Lower lobe of right lung (tissue), 2 donors: ENCODE measurements around the gene CLEC3A. TPM values are rescaled to one million over a fixed set of nuclear protein-coding genes. Genes with fewer than 3 reads are reported as not detected.
"Not testable (repeated sequence)": the region's sequence is repeated elsewhere in the genome, so short reads cannot be mapped to it uniquely, and the experiment has no call there.

Source experiments
- ATAC-seq, 2 donors: fragments of 200-7000 bp; cut with Tn5 transposase; one replicate each; pipeline ENCODE4 v1.9.1; 2020 to 2022; ENCODE audit warnings: mild to moderate bottlenecking in 2 of 2, moderate library complexity in 2 of 2
- DNase-seq: peaks from one replicate; pipeline ENCODE4 v3.0.0-alpha.2; 2020
- H3K27ac ChIP-seq: fragments of 200-600 bp; one replicate; pipeline ENCODE4 v1.8.0; 2022
- H3K27me3 ChIP-seq: fragments of 200-600 bp; one replicate; pipeline ENCODE4 v1.8.0; 2022; ENCODE audit warnings: low read depth
- H3K36me3 ChIP-seq: fragments of 200-600 bp; one replicate; pipeline ENCODE4 v1.8.0; 2022; ENCODE audit warnings: mild to moderate bottlenecking
- H3K4me1 ChIP-seq: fragments of 200-600 bp; one replicate; pipeline ENCODE4 v1.8.0; 2022
- H3K4me3 ChIP-seq: fragments of 200-600 bp; one replicate; pipeline ENCODE4 v1.8.0; 2022; ENCODE audit warnings: mild to moderate bottlenecking
- H3K9me3 ChIP-seq: fragments of 200-600 bp; one replicate; pipeline ENCODE4 v1.8.0; 2022
- intact Hi-C: fragments of 100-400 bp; cut with DNase I; formaldehyde crosslinking; loops from one replicate; pipeline ENCODE4 v1.11.0; 2022
- total RNA-seq: library from RNA; stranded (reverse); fragmentation: NEBNext Ultra II Directional; extraction: Animal tissue kit (Norgen Biotek cat#: 25700); gene quantifications from one replicate; pipeline ENCODE4 v1.2.1, GENCODE V29; 2021
- TF ChIP-seq, protein P1 (sequence below): fragments of 200-600 bp; IDR thresholded peaks from one replicate; pipeline ENCODE4 v1.8.0; 2022; ENCODE audit warnings: antibody characterized with exemption, mild to moderate bottlenecking
- donor health status: DM: no; HTN: yes; CAD: no; lungs with severe emphysema.

The CLEC3A gene
- total RNA-seq, 1 donor from 2014 or later = not detected

DNA sequence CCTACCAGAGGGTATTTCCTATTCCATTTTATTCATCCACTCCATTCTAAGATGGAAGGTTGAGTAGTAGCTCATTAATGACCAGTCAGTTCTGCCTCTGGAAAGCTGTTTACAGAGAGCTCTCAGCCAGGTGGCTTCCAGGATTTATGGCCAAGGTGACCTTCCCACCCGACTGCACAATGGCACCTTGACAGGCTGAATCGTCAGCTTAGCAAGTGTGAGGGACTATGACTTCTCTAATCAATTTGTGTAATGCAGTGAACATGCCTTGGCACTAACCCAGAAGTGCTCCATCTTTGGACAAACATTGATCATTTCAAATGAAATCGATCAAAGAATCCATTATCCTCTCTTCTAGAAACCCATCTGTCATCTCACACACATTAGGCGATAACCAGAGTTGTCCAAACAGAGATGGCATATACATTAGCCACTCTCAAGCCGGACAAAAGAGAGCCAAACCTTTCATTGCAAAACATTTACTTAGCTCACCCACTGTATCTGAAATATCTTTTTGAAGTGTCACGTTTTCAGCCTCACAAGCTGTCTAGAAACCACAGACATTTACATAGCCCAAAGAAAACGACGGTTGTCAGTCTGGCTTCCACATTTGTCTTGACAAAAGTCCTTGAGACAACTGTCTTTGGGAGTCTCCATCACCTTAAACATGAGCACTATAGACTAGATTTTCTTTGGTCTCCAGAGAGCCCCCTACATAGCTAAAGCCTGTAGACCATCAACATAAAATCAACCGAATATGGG is 35.6 kb downstream of the CLEC3A start:
- H3K9me3 ChIP-seq = no peaks in the 10 kb centered on the region
- no peak overlapping the region for H3K27ac ChIP-seq
- intact Hi-C loops = no loop called here
- no peak overlapping the region for H3K4me3 ChIP-seq
- DNase-seq (no peak), ATAC-seq (no peak)
- H3K4me1 ChIP-seq = no peaks in the 10 kb centered on the region
- H3K27me3 ChIP-seq = no peaks in the 10 kb centered on the region
- no peaks in the 10 kb centered on the region for H3K36me3 ChIP-seq
- TF ChIP-seq, protein P1, sequence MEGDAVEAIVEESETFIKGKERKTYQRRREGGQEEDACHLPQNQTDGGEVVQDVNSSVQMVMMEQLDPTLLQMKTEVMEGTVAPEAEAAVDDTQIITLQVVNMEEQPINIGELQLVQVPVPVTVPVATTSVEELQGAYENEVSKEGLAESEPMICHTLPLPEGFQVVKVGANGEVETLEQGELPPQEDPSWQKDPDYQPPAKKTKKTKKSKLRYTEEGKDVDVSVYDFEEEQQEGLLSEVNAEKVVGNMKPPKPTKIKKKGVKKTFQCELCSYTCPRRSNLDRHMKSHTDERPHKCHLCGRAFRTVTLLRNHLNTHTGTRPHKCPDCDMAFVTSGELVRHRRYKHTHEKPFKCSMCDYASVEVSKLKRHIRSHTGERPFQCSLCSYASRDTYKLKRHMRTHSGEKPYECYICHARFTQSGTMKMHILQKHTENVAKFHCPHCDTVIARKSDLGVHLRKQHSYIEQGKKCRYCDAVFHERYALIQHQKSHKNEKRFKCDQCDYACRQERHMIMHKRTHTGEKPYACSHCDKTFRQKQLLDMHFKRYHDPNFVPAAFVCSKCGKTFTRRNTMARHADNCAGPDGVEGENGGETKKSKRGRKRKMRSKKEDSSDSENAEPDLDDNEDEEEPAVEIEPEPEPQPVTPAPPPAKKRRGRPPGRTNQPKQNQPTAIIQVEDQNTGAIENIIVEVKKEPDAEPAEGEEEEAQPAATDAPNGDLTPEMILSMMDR = no peak

DNA sequence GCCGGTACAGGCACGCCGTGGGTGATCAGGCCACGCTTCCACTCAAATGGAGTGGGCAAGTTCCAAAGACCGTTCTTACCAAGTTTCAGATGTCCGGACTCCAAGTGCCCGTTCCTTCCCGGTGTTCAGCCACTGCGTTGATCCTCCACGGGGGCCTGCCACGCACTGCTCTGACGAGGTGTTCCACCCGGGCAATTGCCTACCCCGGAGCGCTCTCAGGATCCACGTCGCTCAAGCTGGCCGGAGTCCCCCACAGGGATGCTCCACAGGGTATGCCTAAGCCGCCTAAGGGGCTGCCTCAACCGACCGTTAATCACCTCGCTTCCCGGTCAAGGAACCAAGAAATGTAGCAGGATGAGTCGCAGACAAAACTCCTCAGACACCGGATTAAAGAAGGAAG is 37.5 kb downstream of the CLEC3A start:
- H3K36me3 ChIP-seq, H3K4me3 ChIP-seq, H3K27ac ChIP-seq, DNase-seq, ATAC-seq, intact Hi-C loops, H3K9me3 ChIP-seq, H3K4me1 ChIP-seq, H3K27me3 ChIP-seq: not testable (repeated sequence)

DNA sequence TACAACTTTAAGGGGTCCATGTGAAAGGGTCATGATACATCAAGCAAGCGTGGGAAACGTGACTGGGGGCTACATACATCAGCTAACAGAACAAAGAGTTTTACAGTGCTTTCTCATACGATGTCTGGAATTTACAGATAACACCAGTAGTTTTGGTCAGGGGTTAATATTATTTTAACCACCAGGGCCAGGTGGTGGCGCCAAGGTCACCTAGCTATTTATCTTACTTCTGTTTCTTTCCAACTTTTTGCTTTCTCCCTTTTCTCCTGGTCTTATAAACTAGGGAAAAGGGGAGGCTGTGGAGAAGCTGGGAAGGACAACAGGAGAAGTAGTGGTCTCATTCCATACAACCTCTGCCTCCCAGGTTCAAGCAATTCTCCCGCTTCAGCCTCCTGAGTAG is 37.9 kb downstream of the CLEC3A start:
- Histone ChIP-seq H3K27me3 (no peaks in the 10 kb centered on the region), H3K4me3 (no peak overlapping the region), H3K4me1 (no peaks in the 10 kb centered on the region), H3K9me3 (no peaks in the 10 kb centered on the region), H3K36me3 (no peaks in the 10 kb centered on the region), H3K27ac (no peak overlapping the region)
- TF ChIP-seq, protein P1 = no peak
- intact Hi-C loops = no loop called here
- DNase-seq (no peak), ATAC-seq (no peak)

DNA sequence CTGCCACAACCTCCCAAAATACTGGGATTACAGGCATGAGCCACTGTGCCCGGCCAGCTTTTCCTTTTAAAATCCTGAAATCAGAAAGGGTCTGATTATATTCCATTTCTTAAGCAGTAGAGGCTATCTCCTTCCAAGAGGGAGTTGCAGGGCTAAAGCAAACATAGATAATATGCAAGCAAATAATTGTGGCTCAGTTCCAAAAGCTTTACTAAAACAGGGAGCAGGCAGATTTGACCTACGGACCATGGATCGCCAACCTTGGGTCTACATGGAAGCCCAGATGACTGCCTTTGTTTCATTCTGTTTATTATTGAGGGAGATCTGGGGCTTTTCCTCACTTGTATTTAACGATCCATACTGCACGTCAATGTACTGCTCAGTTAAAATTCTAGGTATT is 38.5 kb downstream of the CLEC3A start:
- DNase-seq (no peak), ATAC-seq (no peak)
- no peaks in the 10 kb centered on the region for H3K36me3 ChIP-seq
- no peaks in the 10 kb centered on the region for H3K9me3 ChIP-seq
- no peaks in the 10 kb centered on the region for H3K4me1 ChIP-seq
- TF ChIP-seq, protein P1 = no peak
- H3K4me3 ChIP-seq = no peak overlapping the region
- intact Hi-C loops = no loop called here
- no peak overlapping the region for H3K27ac ChIP-seq
- no peaks in the 10 kb centered on the region for H3K27me3 ChIP-seq

DNA sequence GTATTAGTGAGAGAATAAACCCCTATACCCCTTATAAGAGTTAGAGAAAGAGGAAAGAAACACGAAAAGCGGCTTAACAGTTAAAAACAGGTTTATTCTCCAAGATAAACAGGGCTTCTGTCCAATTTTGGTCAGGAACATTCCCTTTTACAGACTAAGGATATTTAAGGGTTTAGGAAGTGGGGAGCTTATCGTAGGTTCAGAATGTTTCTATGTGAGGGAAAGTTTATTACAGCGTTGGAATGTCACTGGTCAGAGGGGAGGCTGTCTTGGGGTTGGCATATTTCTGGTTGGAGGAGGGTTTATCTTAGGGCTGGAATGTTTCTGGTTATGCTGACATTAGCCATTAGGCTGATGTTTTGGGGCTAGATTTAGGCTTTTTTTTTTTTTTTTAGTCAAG is 43.0 kb downstream of the CLEC3A start:
- no peak for DNase-seq
- intact Hi-C loops = no loop called here
- no peak for ATAC-seq
- TF ChIP-seq, protein P1 = no peak
- Histone ChIP-seq H3K27me3 (no peaks in the 10 kb centered on the region), H3K27ac (no peak overlapping the region), H3K4me3 (no peak overlapping the region), H3K36me3 (no peaks in the 10 kb centered on the region), H3K9me3 (no peaks in the 10 kb centered on the region), H3K4me1 (no peaks in the 10 kb centered on the region)

DNA sequence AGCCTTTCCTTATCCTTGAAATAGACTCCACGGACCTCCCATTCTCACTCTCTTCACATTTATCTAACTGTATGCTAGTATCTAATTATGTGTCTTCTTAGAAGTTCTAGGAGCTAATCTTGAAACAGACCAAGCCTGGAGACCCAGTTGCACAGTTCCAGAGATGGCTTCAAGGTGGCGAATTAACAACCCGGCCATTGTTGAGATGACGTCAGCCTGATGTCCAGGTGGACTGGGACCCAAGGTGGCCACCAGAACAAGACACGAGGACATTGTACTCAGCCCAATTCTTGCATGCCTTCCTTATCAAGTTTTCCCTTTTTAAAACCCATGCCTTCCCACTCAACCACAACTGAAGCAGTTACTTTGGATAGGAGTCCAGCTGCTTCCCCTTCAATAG is 47.6 kb downstream of the CLEC3A start:
- H3K27ac ChIP-seq = no peak overlapping the region
- no peak overlapping the region for H3K4me3 ChIP-seq
- intact Hi-C loops = no loop called here
- no peaks in the 10 kb centered on the region for H3K36me3 ChIP-seq
- no peaks in the 10 kb centered on the region for H3K9me3 ChIP-seq
- DNase-seq (no peak), ATAC-seq (no peak)
- TF ChIP-seq, protein P1 = no peak
- H3K4me1 ChIP-seq = no peaks in the 10 kb centered on the region
- H3K27me3 ChIP-seq = no peaks in the 10 kb centered on the region
